HUES64 (cell line): Measurements from ENCODE around the gene TTLL5.

ENCODE experiments used
- H3K27ac ChIP-seq: 2 replicates; pipeline ENCODE4 v1.7.0; 2013; ENCODE audit warnings: low read depth, low read length, inconsistent platforms
- H3K27me3 ChIP-seq: 2 replicates; pipeline ENCODE4 v1.6.1; 2013; ENCODE audit warnings: mild to moderate bottlenecking, low read length; ENCODE audit not compliant: insufficient read depth
- H3K36me3 ChIP-seq: 2 replicates; pipeline ENCODE4 v1.6.1; 2013; ENCODE audit warnings: mild to moderate bottlenecking, low read length; ENCODE audit not compliant: insufficient read depth
- H3K4me1 ChIP-seq: 2 replicates; pipeline ENCODE4 v1.6.1; 2013; ENCODE audit warnings: mild to moderate bottlenecking, low read length, moderate library complexity; ENCODE audit not compliant: insufficient read depth
- H3K4me3 ChIP-seq: 2 replicates; pipeline ENCODE4 v1.5.1; 2013; ENCODE audit warnings: mild to moderate bottlenecking, low read length, moderate library complexity
- H3K9ac ChIP-seq: 2 replicates; pipeline ENCODE4 v1.6.1; 2013; ENCODE audit warnings: mild to moderate bottlenecking, low read depth, low read length
- H3K9me3 ChIP-seq: 2 replicates; pipeline ENCODE4 v1.6.1; 2013; ENCODE audit warnings: low read depth, low read length; ENCODE audit not compliant: insufficient read depth
- WGBS: fragments of 150-250, 120-280 bp; methylation state at CpG from one replicate; pipeline ENCODE4 v1.1.7; 2013; ENCODE audit warnings: missing lambda C conversion rate; 5-methylcytosine and 5-hydroxymethylcytosine counted together

TTLL5 gene

GRCh38 chr14:75804570-75805275 is 143.7 kb downstream of the TTLL5 start:
- no peak overlapping the region for H3K4me3 ChIP-seq
- H3K9ac ChIP-seq: no peak overlapping the region
- H3K9me3 ChIP-seq: no peaks in the 10 kb centered on the region
- H3K36me3 ChIP-seq: no peaks in the 10 kb centered on the region; the same call in 1 of the 2 replicates
- H3K4me1 ChIP-seq: no peaks in the 10 kb centered on the region; the same call in 1 of the 2 replicates
- WGBS: 90% methylated on average over 1 of the region's 2 CpGs
- no peak overlapping the region for H3K27ac ChIP-seq
- H3K27me3 ChIP-seq: no peaks in the 10 kb centered on the region

GRCh38 chr14:75805646-75806045 is 144.6 kb downstream of the TTLL5 start:
- no peaks in the 10 kb centered on the region; the same call in 1 of the 2 replicates for H3K36me3 ChIP-seq

GRCh38 chr14:75806352-75806832 is 145.3 kb downstream of the TTLL5 start:
- H3K36me3 ChIP-seq: no peaks in the 10 kb centered on the region; the same call in 1 of the 2 replicates
- peaks cover 5% of the 10 kb centered on the region; the same call in 1 of the 2 replicates for H3K4me1 ChIP-seq
- no peak overlapping the region for H3K27ac ChIP-seq
- no peaks in the 10 kb centered on the region for H3K27me3 ChIP-seq
- H3K9ac ChIP-seq: no peak overlapping the region
- WGBS: 85% methylated on average over 2 of the region's 2 CpGs
- no peaks in the 10 kb centered on the region for H3K9me3 ChIP-seq
- no peak overlapping the region for H3K4me3 ChIP-seq

More at GRCh38 chr14:75805646-75806045, 144.6 kb downstream of the TTLL5 start:
- Histone ChIP-seq H3K9ac (no peak overlapping the region), H3K4me3 (no peak overlapping the region), H3K9me3 (no peaks in the 10 kb centered on the region), H3K4me1 (peaks cover 2% of the 10 kb centered on the region; the same call in 1 of the 2 replicates), H3K27ac (no peak overlapping the region), H3K27me3 (no peaks in the 10 kb centered on the region)

- no peaks in the 10 kb centered on the region for H3K9me3 ChIP-seq
- H3K27ac ChIP-seq: no peak overlapping the region
- H3K36me3 ChIP-seq: no peaks in the 10 kb centered on the region; the same call in 1 of the 2 replicates
- H3K4me1 ChIP-seq: peaks cover 16% of the 10 kb centered on the region
- no peaks in the 10 kb centered on the region for H3K27me3 ChIP-seq
- no peak overlapping the region for H3K4me3 ChIP-seq
- no peak overlapping the region for H3K9ac ChIP-seq
- WGBS: 96% methylated on average over 5 of the region's 6 CpGs
These were observed 146.8 kb downstream of the TTLL5 start for GRCh38 chr14:75807667-75808360.

GRCh38 chr14:75811136-75811829 is 150.2 kb downstream of the TTLL5 start:
- Histone ChIP-seq H3K9ac (no peak overlapping the region), H3K4me1 (peaks cover 16% of the 10 kb centered on the region), H3K9me3 (no peaks in the 10 kb centered on the region), H3K27me3 (no peaks in the 10 kb centered on the region), H3K27ac (no peak overlapping the region), H3K36me3 (no peaks in the 10 kb centered on the region; the same call in 1 of the 2 replicates), H3K4me3 (no peak overlapping the region)
- WGBS: 93% methylated on average over 7 of the region's 7 CpGs

GRCh38 chr14:75811872-75812499 is 150.9 kb downstream of the TTLL5 start:
- 91% methylated on average over 7 of the region's 7 CpGs for WGBS
- H3K27ac ChIP-seq: peak overlapping the region; percentile 32; the same call in 1 of the 2 replicates
- no peak overlapping the region for H3K9ac ChIP-seq
- H3K4me1 ChIP-seq: peaks cover 16% of the 10 kb centered on the region
- no peaks in the 10 kb centered on the region for H3K27me3 ChIP-seq
- no peak overlapping the region for H3K4me3 ChIP-seq
- H3K36me3 ChIP-seq: no peaks in the 10 kb centered on the region; the same call in 1 of the 2 replicates
- H3K9me3 ChIP-seq: no peaks in the 10 kb centered on the region

GRCh38 chr14:75812622-75813021 is 151.6 kb downstream of the TTLL5 start:
- Histone ChIP-seq H3K4me3 (no peak overlapping the region), H3K27me3 (no peaks in the 10 kb centered on the region), H3K4me1 (peaks cover 16% of the 10 kb centered on the region), H3K27ac (peak overlapping the region; percentile 32; the same call in 1 of the 2 replicates), H3K9me3 (no peaks in the 10 kb centered on the region), H3K36me3 (no peaks in the 10 kb centered on the region; the same call in 1 of the 2 replicates), H3K9ac (no peak overlapping the region)
- 59% methylated on average over 4 of the region's 4 CpGs for WGBS

GRCh38 chr14:75820761-75821160 is 159.7 kb downstream of the TTLL5 start:
- peaks cover 30% of the 10 kb centered on the region for H3K36me3 ChIP-seq
- H3K27ac ChIP-seq: no peak overlapping the region
- WGBS: 93% methylated on average over 4 of the region's 4 CpGs
- H3K27me3 ChIP-seq: no peaks in the 10 kb centered on the region
- H3K9me3 ChIP-seq: no peaks in the 10 kb centered on the region
- H3K4me3 ChIP-seq: no peak overlapping the region
- H3K9ac ChIP-seq: no peak overlapping the region
- no peaks in the 10 kb centered on the region for H3K4me1 ChIP-seq

- Histone ChIP-seq H3K27me3 (no peaks in the 10 kb centered on the region), H3K27ac (no peak overlapping the region), H3K9ac (no peak overlapping the region), H3K9me3 (no peaks in the 10 kb centered on the region), H3K4me3 (no peak overlapping the region), H3K36me3 (peaks cover 30% of the 10 kb centered on the region), H3K4me1 (no peaks in the 10 kb centered on the region)
- 94% methylated on average over 2 of the region's 2 CpGs for WGBS
These were observed 160.9 kb downstream of the TTLL5 start for GRCh38 chr14:75821831-75822521.

- Histone ChIP-seq H3K9ac (no peak overlapping the region), H3K4me1 (no peaks in the 10 kb centered on the region), H3K9me3 (no peaks in the 10 kb centered on the region), H3K27me3 (no peaks in the 10 kb centered on the region), H3K27ac (no peak overlapping the region), H3K36me3 (peaks cover 30% of the 10 kb centered on the region), H3K4me3 (no peak overlapping the region)
- 92% methylated on average over 7 of the region's 7 CpGs for WGBS
These were observed 161.6 kb downstream of the TTLL5 start for GRCh38 chr14:75822522-75823141.
